ENCODE measurements around the gene ZNF311. TPM values are rescaled to one million over a fixed set of nuclear protein-coding genes. Genes with fewer than 3 reads are reported as not detected.

Gene ZNF311
- total and polyA plus RNA-seq, 9 of the 15 experiments (the other 6 are each of a cell fraction or from before 2014, with no cell fraction given) = 5.1 to 10.0 (median 7.5) TPM

DNA sequence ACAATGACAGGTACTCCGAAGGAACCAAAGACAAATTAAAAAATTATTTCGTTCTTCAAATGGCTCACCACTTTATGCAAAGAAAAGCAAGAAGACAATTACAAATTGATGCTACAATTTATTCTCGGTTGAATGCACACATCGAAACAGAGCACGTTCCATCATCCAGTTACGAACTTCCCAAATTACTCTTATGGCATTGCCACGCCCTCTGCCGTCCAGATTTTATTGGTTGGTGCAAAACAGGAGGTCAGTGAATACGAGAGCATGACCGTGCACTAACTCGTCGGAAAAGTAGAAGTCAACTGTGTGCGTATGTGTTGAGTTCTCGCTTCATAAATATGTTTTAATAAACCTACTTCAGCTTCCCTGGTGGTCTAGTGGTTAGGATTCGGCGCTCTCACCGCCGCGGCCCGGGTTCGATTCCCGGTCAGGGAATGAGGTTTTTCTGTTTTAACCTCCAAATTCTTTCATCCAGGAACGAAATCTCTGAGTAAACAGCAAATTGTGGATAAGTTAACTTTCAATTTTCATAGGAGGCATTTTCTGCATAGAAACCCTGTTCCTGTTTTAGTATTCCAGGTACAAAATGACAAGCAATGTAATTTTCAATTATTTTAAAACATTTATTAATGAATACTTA is 23.2 kb downstream of the ZNF311 start (continued):
- TF ChIP-seq SAFB (IDR thresholded peaks at IDR 0.05; ENCODE audit: borderline replicate concordance, low read depth, low read length) (no peak), EZH2 (IDR thresholded peaks at IDR 0.05; ENCODE audit: borderline replicate concordance, low read depth, low read length) (no peak), ZNF507 (tag; conservative IDR thresholded peaks at IDR 0.05) (no peak), GTF2F1 (IDR thresholded peaks at IDR 0.05; ENCODE audit: low read depth, low read length) (peak; percentile 60; the same call in 1 of the 2 replicates), SMAD3 (CRISPR knock-in tag; conservative IDR thresholded peaks at IDR 0.05) (peak; percentile 57; the same call in 1 of the 2 replicates), SPI1 (IDR thresholded peaks at IDR 0.05; ENCODE audit: borderline replicate concordance, low read depth, low read length) (peak; percentile 35), CCNT2 (IDR thresholded peaks at IDR 0.05; ENCODE audit: borderline replicate concordance, extremely low read depth, insufficient read length, low read depth, low read length) (no peak), EP400 (IDR thresholded peaks at IDR 0.05) (peak; percentile 65)
- TF ChIP-seq, protein P1, sequence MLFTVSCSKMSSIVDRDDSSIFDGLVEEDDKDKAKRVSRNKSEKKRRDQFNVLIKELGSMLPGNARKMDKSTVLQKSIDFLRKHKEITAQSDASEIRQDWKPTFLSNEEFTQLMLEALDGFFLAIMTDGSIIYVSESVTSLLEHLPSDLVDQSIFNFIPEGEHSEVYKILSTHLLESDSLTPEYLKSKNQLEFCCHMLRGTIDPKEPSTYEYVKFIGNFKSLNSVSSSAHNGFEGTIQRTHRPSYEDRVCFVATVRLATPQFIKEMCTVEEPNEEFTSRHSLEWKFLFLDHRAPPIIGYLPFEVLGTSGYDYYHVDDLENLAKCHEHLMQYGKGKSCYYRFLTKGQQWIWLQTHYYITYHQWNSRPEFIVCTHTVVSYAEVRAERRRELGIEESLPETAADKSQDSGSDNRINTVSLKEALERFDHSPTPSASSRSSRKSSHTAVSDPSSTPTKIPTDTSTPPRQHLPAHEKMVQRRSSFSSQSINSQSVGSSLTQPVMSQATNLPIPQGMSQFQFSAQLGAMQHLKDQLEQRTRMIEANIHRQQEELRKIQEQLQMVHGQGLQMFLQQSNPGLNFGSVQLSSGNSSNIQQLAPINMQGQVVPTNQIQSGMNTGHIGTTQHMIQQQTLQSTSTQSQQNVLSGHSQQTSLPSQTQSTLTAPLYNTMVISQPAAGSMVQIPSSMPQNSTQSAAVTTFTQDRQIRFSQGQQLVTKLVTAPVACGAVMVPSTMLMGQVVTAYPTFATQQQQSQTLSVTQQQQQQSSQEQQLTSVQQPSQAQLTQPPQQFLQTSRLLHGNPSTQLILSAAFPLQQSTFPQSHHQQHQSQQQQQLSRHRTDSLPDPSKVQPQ (CRISPR knock-in tag; IDR thresholded peaks at IDR 0.05; ENCODE audit: borderline replicate concordance) = no peak
- TF ChIP-seq, protein P2, sequence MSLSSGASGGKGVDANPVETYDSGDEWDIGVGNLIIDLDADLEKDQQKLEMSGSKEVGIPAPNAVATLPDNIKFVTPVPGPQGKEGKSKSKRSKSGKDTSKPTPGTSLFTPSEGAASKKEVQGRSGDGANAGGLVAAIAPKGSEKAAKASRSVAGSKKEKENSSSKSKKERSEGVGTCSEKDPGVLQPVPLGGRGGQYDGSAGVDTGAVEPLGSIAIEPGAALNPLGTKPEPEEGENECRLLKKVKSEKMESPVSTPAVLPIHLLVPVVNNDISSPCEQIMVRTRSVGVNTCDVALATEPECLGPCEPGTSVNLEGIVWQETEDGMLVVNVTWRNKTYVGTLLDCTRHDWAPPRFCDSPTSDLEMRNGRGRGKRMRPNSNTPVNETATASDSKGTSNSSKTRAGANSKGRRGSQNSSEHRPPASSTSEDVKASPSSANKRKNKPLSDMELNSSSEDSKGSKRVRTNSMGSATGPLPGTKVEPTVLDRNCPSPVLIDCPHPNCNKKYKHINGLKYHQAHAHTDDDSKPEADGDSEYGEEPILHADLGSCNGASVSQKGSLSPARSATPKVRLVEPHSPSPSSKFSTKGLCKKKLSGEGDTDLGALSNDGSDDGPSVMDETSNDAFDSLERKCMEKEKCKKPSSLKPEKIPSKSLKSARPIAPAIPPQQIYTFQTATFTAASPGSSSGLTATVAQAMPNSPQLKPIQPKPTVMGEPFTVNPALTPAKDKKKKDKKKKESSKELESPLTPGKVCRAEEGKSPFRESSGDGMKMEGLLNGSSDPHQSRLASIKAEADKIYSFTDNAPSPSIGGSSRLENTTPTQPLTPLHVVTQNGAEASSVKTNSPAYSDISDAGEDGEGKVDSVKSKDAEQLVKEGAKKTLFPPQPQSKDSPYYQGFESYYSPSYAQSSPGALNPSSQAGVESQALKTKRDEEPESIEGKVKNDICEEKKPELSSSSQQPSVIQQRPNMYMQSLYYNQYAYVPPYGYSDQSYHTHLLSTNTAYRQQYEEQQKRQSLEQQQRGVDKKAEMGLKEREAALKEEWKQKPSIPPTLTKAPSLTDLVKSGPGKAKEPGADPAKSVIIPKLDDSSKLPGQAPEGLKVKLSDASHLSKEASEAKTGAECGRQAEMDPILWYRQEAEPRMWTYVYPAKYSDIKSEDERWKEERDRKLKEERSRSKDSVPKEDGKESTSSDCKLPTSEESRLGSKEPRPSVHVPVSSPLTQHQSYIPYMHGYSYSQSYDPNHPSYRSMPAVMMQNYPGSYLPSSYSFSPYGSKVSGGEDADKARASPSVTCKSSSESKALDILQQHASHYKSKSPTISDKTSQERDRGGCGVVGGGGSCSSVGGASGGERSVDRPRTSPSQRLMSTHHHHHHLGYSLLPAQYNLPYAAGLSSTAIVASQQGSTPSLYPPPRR (CRISPR knock-in tag; IDR thresholded peaks at IDR 0.05; ENCODE audit: borderline replicate concordance) = peak; percentile 64; the same call in 1 of the 2 replicates
- TF ChIP-seq, protein P3, sequence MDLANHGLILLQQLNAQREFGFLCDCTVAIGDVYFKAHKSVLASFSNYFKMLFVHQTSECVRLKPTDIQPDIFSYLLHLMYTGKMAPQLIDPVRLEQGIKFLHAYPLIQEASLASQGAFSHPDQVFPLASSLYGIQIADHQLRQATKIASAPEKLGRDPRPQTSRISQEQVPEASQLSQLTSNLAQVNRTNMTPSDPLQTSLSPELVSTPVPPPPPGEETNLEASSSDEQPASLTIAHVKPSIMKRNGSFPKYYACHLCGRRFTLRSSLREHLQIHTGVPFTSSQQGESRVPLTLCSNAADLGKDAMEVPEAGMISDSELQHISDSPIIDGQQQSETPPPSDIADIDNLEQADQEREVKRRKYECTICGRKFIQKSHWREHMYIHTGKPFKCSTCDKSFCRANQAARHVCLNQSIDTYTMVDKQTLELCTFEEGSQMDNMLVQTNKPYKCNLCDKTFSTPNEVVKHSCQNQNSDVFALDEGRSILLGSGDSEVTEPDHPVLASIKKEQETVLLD (IDR thresholded peaks at IDR 0.05) = peak; percentile 76
